Lung microvascular endothelial cell (primary cell): Measurements from ENCODE around the gene TNIP3. TPM values are rescaled to one million over a fixed set of nuclear protein-coding genes. Genes with fewer than 3 reads are reported as not detected.
A peak's percentile ranks its signal among the peaks of the same experiment; 100 is the strongest.

ENCODE experiments used
- DNase-seq, 2 donors: peaks; one replicate each; pipeline versions ENCODE4 v3.0.0 to v3.0.0-alpha.2; 2010; ENCODE audit warnings: low read depth in 2 of 2
- total RNA-seq: library from RNA; depleted of rRNA; stranded (reverse); fragments of >200 nt; gene quantifications from 2 replicates; pipeline ENCODE4 v1.2.1, GENCODE V29; 2014

Gene TNIP3
- total RNA-seq, 1 donor from 2014 or later: 0.20 TPM

DNA sequence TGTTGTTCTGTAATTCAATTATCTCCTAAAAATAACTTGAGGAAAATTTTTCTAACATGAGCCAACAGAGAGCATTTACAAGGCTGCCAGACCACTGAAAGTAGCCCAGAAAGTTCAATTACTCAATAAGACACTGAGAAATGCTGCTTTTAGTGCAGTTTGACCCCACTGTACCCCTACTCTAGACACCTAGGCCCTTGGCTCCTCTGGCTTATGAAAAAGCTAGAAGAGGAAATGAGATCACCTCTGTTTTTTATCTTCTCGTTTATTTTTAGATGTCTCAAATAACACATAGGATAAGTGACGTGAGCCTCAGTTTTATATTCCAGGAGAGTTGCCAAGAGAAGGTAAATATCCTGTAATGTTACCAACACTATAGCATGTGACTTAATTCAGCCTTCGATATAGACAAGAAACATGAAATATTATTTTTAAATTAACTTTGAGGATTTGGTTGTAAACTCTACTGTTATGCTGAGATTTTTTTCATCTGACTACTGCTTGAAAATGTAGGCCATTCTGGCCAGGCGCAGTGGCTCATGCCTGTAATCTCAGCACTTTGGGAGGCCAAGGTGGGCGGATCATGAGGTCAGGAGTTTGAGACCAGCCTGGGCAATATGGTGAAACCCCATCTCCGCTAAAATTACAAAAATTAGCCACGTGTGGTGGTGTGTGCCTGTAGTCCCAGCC, 24.4 kb downstream of the TNIP3 start:
- peak; percentile 31 to 72 for DNase-seq

DNA sequence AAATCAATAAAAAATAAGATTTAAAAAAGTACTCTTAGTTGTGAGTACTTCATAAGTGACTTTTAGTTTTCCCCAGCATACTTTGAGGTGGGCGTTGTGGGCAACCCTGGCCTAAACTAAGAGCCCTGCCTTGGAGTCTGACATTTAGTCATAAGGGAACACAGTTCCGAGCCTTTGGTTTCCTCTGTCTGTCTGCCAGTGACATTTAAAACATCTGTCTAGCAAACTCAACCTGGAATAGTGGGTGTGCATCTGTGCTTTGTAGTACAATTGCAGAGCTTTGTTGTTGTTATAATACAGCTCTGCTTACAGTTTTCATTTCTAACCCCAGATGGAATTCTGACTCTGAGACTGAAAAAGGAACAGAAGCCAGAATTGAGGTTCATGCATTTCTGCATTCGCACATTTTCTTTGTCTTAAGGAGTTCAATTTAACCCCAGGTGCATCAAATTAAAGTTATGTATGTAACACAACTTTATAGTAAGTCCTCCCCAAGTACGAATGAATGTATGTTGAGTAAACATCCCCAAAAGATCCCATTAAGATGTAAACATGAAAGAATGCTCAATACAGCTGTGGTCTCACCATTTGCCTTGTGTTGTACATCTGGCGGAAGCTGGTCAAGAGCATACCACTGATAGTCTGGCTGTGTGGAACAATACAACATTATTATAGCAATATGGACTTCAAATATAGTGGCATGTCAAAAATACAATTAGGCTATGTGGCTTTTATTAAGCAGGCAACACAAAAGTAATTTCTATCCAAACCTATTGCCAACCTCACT, 25.9 kb downstream of the TNIP3 start:
- no peak for DNase-seq

- no peak for DNase-seq
Measured at GRCh38 chr4:121130326-121130660, 33.8 kb downstream of the TNIP3 start.

GRCh38 chr4:121129606-121130325, 34.4 kb downstream of the TNIP3 start:
- DNase-seq: no peak

GRCh38 chr4:121127100-121127499, 37.0 kb downstream of the TNIP3 start:
- no peak for DNase-seq

DNA sequence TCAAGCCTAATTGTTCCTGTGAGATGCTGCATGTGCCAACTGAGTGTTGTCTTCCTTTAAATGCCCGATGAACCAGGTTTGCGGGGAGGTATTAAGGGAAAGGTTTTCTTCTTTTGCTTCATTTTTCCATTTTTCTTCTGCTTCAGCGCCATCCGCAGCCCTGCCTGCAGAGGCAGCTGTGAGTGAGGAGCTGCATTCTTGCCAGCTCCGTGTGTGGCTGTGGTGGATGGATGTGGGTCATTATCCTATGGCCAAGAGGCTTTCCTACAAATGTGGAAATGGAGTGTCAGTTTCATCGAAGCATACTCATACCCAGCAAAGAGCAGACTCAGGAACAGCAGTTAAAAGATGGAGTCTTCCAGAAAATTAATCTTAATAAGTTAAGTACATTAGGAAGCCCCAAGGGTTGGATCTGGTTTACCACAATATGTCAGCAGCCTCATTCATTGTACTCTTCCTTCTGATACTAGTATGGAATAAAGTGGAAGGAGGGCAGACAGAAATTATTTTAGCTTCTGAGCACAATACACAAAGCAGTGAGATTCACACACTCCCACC, 37.6 kb downstream of the TNIP3 start:
- DNase-seq: no peak

- no peak for DNase-seq
Measured at GRCh38 chr4:121125498-121125885, 38.6 kb downstream of the TNIP3 start.

DNA sequence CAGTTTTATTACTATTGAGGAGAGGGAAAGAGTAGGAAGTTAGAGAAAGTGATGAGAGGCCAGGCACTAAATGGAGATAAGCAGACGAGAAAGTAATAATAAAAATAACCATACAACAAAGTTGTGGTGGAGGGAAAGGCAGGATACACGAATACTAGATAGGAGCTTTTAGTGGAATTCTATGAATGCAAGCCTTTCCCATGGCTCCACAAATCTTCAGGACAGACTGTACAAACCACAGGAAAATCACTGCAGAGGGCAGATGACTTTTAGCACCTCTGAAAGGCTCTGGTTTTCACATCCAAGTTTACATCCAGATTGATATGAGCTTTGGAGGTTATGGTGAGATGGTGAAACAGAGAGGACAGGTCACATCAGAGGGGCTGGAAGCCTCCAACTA, 41.5 kb downstream of the TNIP3 start:
- DNase-seq: no peak

DNA sequence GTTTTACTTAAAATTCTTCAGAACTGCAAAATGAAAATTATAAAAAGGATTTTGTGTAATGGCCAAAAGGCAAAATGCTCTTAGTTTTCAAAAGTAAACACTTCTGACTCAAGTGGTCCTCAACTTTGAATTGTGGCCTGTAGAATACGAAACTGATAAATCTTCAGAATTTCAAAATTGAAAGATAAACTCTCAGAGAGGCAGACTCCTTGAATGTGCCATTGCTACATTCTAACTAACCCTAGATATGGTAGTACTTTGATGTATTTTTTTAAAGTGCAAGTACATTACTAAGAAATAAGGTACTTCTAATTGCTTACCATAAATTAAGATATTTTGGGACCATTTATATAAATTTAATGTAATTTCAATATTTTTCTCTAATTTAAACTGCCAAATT, 44.4 kb downstream of the TNIP3 start:
- no peak for DNase-seq

DNA sequence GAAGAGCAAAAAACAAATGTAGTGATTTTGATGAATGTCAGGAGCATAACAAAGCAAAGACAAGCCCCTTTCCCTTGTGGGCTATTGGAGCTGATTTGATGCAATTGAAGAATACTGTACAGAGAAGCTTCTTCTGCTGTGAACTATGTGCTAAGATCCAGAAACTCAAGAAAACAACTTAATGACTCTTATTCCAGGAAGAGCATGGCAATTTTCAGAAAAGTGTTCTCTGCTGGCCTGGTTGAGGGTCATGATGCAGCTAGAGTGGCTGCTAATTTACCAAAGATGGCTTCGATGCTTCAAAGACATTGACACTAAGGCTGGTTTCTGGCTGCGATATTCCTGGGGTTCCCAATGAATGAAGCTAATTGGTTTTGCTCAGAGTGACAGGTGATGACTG, 45.8 kb downstream of the TNIP3 start:
- no peak for DNase-seq

- no peak for DNase-seq
Measured at GRCh38 chr4:121114756-121115155, 49.4 kb downstream of the TNIP3 start.

- peak in 1 of 2 donors; percentile 7 for DNase-seq
Measured at GRCh38 chr4:121112530-121112929, 51.6 kb downstream of the TNIP3 start.

GRCh38 chr4:121108557-121108956, 55.6 kb downstream of the TNIP3 start:
- DNase-seq: no peak

DNA sequence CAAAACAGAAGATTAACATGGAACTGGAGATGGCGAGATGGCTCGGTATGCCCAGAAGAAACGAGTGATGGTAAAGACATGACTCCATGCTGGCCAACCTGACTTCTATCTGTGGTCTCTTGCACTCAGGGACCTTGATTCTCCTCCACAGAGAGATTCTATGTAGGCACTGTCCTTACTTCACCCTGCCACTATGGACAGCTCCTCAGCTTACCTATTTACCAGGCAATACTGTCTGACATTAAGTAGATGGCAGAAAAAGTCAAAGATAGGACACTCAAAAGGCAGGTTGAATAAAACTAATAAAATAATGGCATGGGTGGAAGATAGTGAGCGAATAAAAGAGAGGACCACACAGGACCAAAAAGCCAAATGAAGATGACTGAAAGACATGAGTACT, 56.6 kb downstream of the TNIP3 start:
- no peak for DNase-seq

GRCh38 chr4:121100093-121100775, 63.9 kb downstream of the TNIP3 start:
- DNase-seq: no peak

- DNase-seq: no peak
Measured at GRCh38 chr4:121098266-121098665, 65.9 kb downstream of the TNIP3 start.

DNA sequence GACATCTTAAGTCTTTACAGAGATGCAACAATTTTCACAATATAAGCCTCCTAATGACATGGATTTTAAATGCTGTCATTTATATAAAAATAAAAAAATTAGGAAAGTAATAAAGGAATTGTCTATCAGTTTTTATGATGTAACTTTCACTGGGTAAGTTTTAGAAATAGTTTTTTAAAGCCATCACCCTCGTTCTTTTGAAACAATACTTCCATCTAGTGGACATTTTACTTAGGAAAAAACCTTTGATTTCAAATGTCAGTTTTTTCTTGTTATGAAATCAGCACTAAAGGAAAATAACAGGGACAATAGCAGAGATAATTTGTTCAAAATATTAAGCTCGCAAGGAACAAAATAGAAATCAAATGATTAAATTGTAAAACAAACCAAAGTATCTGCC, 67.5 kb downstream of the TNIP3 start:
- DNase-seq: peak; percentile 28 to 55

- DNase-seq: no peak
Measured at GRCh38 chr4:121096191-121096590, 67.9 kb downstream of the TNIP3 start.

GRCh38 chr4:121094297-121094966, 69.7 kb downstream of the TNIP3 start:
- DNase-seq: no peak

GRCh38 chr4:121093261-121093660, 70.9 kb downstream of the TNIP3 start:
- DNase-seq: no peak

- DNase-seq: no peak
Measured at GRCh38 chr4:121091941-121092340, 72.2 kb downstream of the TNIP3 start.
